Esophagus squamous epithelium (tissue), 5 donors: ENCODE data around the gene STK40. TPM values are rescaled to one million over a fixed set of nuclear protein-coding genes. Genes with fewer than 3 reads are reported as not detected.

ENCODE experiments used
- DNase-seq: peaks from one replicate; lab custom pipeline; 2025; lab: John Stamatoyannopoulos, UW
- H3K27ac ChIP-seq, 4 donors: fragments of 200-600 bp; sonication (generic); one replicate each; pipeline ENCODE4 v1.5.1; 2016 to 2019; ENCODE audit warnings: mild to moderate bottlenecking in 1 of 4
- H3K27me3 ChIP-seq, 4 donors: fragments of 200-600 bp; sonication (generic); 1 replicate in 3 of 4; 2 replicates in 1 of 4; pipeline versions ENCODE4 v1.5.1 to v1.6.0; 2017 to 2021; ENCODE audit warnings: antibody characterized with exemption in 1 of 4
- H3K36me3 ChIP-seq, 3 donors: fragments of 200-600 bp; sonication (generic); one replicate each; pipeline ENCODE4 v1.5.1; 2016 to 2019
- H3K4me1 ChIP-seq, 3 donors: fragments of 200-600 bp; sonication (generic); one replicate each; pipeline ENCODE4 v1.5.1; 2017 to 2019
- H3K4me3 ChIP-seq, 4 donors: fragments of 200-600 bp; sonication (generic); 1 replicate in 3 of 4; 2 replicates in 1 of 4; pipeline ENCODE4 v1.5.1; 2016 to 2019; ENCODE audit warnings: mild to moderate bottlenecking in 2 of 4, moderate library complexity in 1 of 4
- H3K9me3 ChIP-seq, 3 donors: fragments of 200-600 bp; sonication (generic); one replicate each; pipeline ENCODE4 v1.5.1; 2016 to 2019
- CTCF ChIP-seq, 6 experiments: fragments of 450-650 bp in 4 of 6; fragments of 200-600 bp in 2 of 6; sonication (generic) in 2 of 6; IDR thresholded peaks; one replicate each; pipeline ENCODE4 v1.5.1; 2016 to 2019; ENCODE audit warnings: antibody characterized with exemption in 6 of 6, mild to moderate bottlenecking in 4 of 6, moderate library complexity in 4 of 6
- POLR2A ChIP-seq, 4 donors: fragments of 450-650 bp; IDR thresholded peaks; one replicate each; pipeline ENCODE4 v1.6.1; 2017; ENCODE audit warnings: antibody characterized with exemption in 4 of 4, mild to moderate bottlenecking in 4 of 4, moderate library complexity in 3 of 4
- WGBS, 2 donors: methylation state at CpG; one replicate each; pipeline ENCODE4 v1.1.5; 2018; 5-methylcytosine and 5-hydroxymethylcytosine counted together
- intact Hi-C: fragments of 100-400 bp; cut with DNase I; formaldehyde crosslinking; loops from one replicate; pipeline ENCODE4 v1.15.0; 2022
- total RNA-seq, 4 donors: library from RNA; depleted of rRNA; stranded (reverse); fragments of >200 nt; gene quantifications; one replicate each; pipeline ENCODE4 v1.1.0, GENCODE V29; 2016
- donor health status: DM: yes; HTN: yes; CAD: no.

The STK40 gene
- total RNA-seq, 4 donors from 2014 or later = 34.5 to 59.7 (median 42.3) TPM

GRCh38 chr1:36402504-36402890 is 16.8 kb upstream of the STK40 start:
- no peak for TF ChIP-seq POLR2A (IDR thresholded peaks at IDR 0.05)
- no peak for TF ChIP-seq CTCF (IDR thresholded peaks at IDR 0.05)
- Histone ChIP-seq H3K36me3 (no peaks in the 10 kb centered on the region), H3K9me3 (no peaks in the 10 kb centered on the region), H3K4me3 (no peak overlapping the region), H3K4me1 (peaks cover 0 to 18% (median 5%) of the 10 kb centered on the region in 3 donors), H3K27me3 (no peaks in the 10 kb centered on the region), H3K27ac (no peak overlapping the region)
- DNase-seq = no peak
- 94 to 96% methylated on average over 4 of the region's 4 CpGs for WGBS, 2 donors
- intact Hi-C loops = no loop called here

- peak overlapping the region in 3 of 4 donors; percentile 13 to 49 (median 20) for H3K4me3 ChIP-seq
- no peak for DNase-seq
- peak overlapping the region in 2 of 4 donors; percentile 67 to 68 for H3K27ac ChIP-seq
- H3K36me3 ChIP-seq = no peaks in the 10 kb centered on the region
- H3K4me1 ChIP-seq = peaks cover 0 to 23% (median 8%) of the 10 kb centered on the region in 3 donors
- intact Hi-C loops = no loop called here
- no peak for TF ChIP-seq POLR2A (IDR thresholded peaks at IDR 0.05)
- TF ChIP-seq CTCF (IDR thresholded peaks at IDR 0.05) = no peak
- H3K9me3 ChIP-seq = no peaks in the 10 kb centered on the region
- no peaks in the 10 kb centered on the region for H3K27me3 ChIP-seq
- WGBS, 2 donors = 91% methylated on average over 8 to 9 of the region's 12 CpGs
Measured at GRCh38 chr1:36401602-36402503, 16.1 kb upstream of the STK40 start.

- no peaks in the 10 kb centered on the region for H3K36me3 ChIP-seq
- WGBS, 2 donors = 75 to 91% methylated on average over 4 to 9 of the region's 22 CpGs
- H3K27me3 ChIP-seq = no peaks in the 10 kb centered on the region
- intact Hi-C loops = no loop called here
- DNase-seq = peak; percentile 49
- no peaks in the 10 kb centered on the region for H3K9me3 ChIP-seq
- H3K4me1 ChIP-seq = peaks cover 0 to 31% (median 16%) of the 10 kb centered on the region in 3 donors
- peak overlapping the region in 3 of 4 donors; percentile 13 to 49 (median 20) for H3K4me3 ChIP-seq
- peak overlapping the region in 2 of 4 donors; percentile 67 to 68 for H3K27ac ChIP-seq
- TF ChIP-seq POLR2A (IDR thresholded peaks at IDR 0.05) (peak in 1 of 4 donors; percentile 34), CTCF (IDR thresholded peaks at IDR 0.05) (no peak)
Measured at GRCh38 chr1:36400825-36401601, 15.3 kb upstream of the STK40 start.

- no peak for DNase-seq
- intact Hi-C loops = no loop called here
- Histone ChIP-seq H3K27me3 (no peaks in the 10 kb centered on the region), H3K4me1 (peaks cover 0 to 35% (median 16%) of the 10 kb centered on the region in 3 donors), H3K4me3 (peak overlapping the region in 2 of 4 donors; percentile 13 to 49), H3K27ac (peak overlapping the region in 2 of 4 donors; percentile 67 to 68), H3K9me3 (no peaks in the 10 kb centered on the region), H3K36me3 (no peaks in the 10 kb centered on the region)
- 52 to 54% methylated on average over 2 to 3 of the region's 10 CpGs for WGBS, 2 donors
- TF ChIP-seq POLR2A (IDR thresholded peaks at IDR 0.05) (no peak), CTCF (IDR thresholded peaks at IDR 0.05) (no peak)
Measured at GRCh38 chr1:36400514-36400824, 14.7 kb upstream of the STK40 start.
